ENCODE results near the gene SULT4A1.
"Not testable (repeated sequence)": the region's sequence is repeated elsewhere in the genome, so short reads cannot be mapped to it uniquely, and the experiment has no call there.

Gene SULT4A1

GRCh38 chr22:43905681-43906080, 43.4 kb upstream of the SULT4A1 start:
- Histone ChIP-seq H3K9me3 (ENCODE audit: control insufficient read depth, low read length) (no peaks in the 10 kb centered on the region), H3K4me2 (ENCODE audit: low read length) (no peak overlapping the region), H3K4me3 (ENCODE audit: low read depth, low read length) (no peak overlapping the region), H3K36me3 (ENCODE audit: control insufficient read depth, insufficient read depth, low read length) (no peaks in the 10 kb centered on the region), H3K4me1 (no peaks in the 10 kb centered on the region), H3K9ac (no peak overlapping the region), H3K27ac (no peak overlapping the region), H3K79me2 (no peaks in the 10 kb centered on the region), H2AFZ (no peak overlapping the region), H3K27me3 (ENCODE audit: control insufficient read depth, insufficient read depth, low read length) (no peaks in the 10 kb centered on the region)
- TF ChIP-seq CTCF (IDR thresholded peaks at IDR 0.05) = no peak

DNA sequence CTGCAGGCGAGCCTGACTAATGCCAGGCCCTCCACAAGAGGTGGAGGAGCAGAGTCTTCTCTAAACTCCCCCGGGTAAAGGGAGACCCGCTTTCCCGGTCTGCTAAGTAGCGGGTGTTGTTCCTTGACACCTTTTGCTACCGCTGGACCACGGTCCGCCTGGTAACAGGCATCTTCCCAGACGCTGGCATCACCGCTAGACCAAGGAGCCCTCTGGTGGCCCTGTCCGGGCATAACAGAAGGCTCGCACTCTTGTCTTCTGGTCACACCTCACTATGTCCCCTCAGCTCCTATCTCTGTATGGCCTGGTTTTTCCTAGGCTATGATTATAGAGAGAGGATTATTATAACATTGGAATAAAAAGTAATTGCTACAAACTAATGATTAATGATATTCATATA, 42.1 kb upstream of the SULT4A1 start:
- not testable (repeated sequence) for H3K4me3 ChIP-seq (ENCODE audit: low read depth, low read length); H2AFZ ChIP-seq; H3K9me3 ChIP-seq (ENCODE audit: control insufficient read depth, low read length); H3K79me2 ChIP-seq; H3K36me3 ChIP-seq (ENCODE audit: control insufficient read depth, insufficient read depth, low read length); H3K9ac ChIP-seq; H3K4me2 ChIP-seq (ENCODE audit: low read length); H3K27me3 ChIP-seq (ENCODE audit: control insufficient read depth, insufficient read depth, low read length); H3K4me1 ChIP-seq; H3K27ac ChIP-seq

DNA sequence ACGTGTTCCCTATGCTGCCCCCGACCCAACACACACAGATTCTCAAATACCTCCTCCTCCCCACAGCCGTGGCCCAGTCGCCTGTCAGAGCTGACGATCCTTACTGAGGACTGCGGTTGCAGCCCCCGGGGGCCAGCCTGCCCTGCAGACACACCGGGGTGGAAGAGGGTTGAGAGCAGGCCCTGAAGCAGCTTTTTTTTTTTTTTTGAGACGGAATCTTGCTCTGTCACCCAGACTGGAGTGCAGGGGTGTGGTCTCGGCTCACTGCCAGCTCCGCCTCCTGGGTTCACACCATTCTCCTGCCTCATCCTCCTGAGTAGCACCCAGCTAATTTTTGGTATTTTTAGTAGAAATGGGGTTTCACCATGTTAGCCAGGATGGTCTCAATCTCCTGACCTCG, 40.7 kb upstream of the SULT4A1 start:
- H3K27me3 ChIP-seq (ENCODE audit: control insufficient read depth, insufficient read depth, low read length); H3K9ac ChIP-seq; H2AFZ ChIP-seq; H3K36me3 ChIP-seq (ENCODE audit: control insufficient read depth, insufficient read depth, low read length); H3K4me2 ChIP-seq (ENCODE audit: low read length); H3K4me1 ChIP-seq; H3K27ac ChIP-seq; H3K4me3 ChIP-seq (ENCODE audit: low read depth, low read length); H3K79me2 ChIP-seq; H3K9me3 ChIP-seq (ENCODE audit: control insufficient read depth, low read length): not testable (repeated sequence)

DNA sequence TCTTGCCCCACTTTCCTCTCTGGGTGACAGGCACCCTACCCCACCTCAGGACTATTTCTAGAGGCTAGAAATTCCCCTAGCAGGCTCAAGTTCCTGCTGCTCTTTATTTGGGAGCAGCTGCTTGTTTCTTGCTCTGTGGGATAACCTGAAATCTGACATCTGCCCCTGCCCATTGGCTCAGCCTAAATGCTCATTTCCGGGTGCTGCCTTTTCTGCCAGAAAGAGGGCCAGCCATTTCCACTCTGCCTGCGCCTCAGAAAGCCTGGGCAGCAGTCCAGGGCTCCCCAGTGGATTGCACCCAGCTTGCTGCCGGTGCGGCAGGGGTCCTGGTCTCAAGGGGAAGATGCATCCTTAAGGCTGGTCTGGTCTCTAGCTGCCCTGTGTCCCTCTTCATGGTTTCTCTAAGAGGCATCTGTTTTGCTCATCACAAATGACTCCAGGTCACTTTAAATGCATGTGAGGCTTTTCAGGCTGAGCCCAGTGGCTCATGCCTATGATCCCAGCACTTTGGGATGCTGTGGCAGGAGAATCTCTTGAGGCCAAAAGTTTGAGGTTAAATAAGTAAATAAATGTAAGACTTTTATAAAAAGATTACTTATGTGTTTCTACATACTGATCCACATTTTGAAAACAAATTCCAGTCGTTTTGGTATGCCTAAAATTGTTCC, 39.8 kb upstream of the SULT4A1 start:
- Histone ChIP-seq H3K36me3 (ENCODE audit: control insufficient read depth, insufficient read depth, low read length) (no peaks in the 10 kb centered on the region), H3K9ac (no peak overlapping the region), H3K4me1 (no peaks in the 10 kb centered on the region), H3K4me2 (ENCODE audit: low read length) (no peak overlapping the region), H2AFZ (no peak overlapping the region), H3K79me2 (no peaks in the 10 kb centered on the region), H3K9me3 (ENCODE audit: control insufficient read depth, low read length) (no peaks in the 10 kb centered on the region), H3K4me3 (ENCODE audit: low read depth, low read length) (no peak overlapping the region), H3K27ac (no peak overlapping the region), H3K27me3 (ENCODE audit: control insufficient read depth, insufficient read depth, low read length) (no peaks in the 10 kb centered on the region)
- no peak for TF ChIP-seq CTCF (IDR thresholded peaks at IDR 0.05)

DNA sequence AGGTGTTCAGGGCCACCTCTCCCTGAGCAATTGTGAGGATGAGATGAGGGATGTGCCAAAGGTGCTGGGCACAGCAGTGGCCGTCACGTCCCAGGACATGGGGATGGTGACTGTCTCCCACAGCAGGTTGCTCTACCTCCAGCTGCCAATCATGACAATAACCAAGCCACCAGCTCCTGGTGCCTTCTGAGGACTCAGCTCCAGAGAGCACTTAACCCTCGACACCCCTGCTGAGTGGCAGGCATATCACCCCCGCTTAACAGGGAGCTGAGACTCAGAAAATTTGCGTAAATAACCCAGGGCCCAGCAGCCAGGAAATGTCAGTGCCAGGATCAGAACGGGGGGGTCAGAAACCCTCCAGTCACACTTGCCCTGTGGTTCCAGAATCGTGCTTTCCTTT, 37.9 kb upstream of the SULT4A1 start:
- H3K9me3 ChIP-seq (ENCODE audit: control insufficient read depth, low read length) = no peaks in the 10 kb centered on the region
- H3K4me3 ChIP-seq (ENCODE audit: low read depth, low read length) = no peak overlapping the region
- no peak overlapping the region for H3K4me2 ChIP-seq (ENCODE audit: low read length)
- no peak for TF ChIP-seq CTCF (IDR thresholded peaks at IDR 0.05)
- no peaks in the 10 kb centered on the region for H3K4me1 ChIP-seq
- H3K27ac ChIP-seq = no peak overlapping the region
- no peaks in the 10 kb centered on the region for H3K27me3 ChIP-seq (ENCODE audit: control insufficient read depth, insufficient read depth, low read length)
- H3K36me3 ChIP-seq (ENCODE audit: control insufficient read depth, insufficient read depth, low read length) = no peaks in the 10 kb centered on the region
- H3K79me2 ChIP-seq = no peaks in the 10 kb centered on the region
- no peak overlapping the region for H3K9ac ChIP-seq
- H2AFZ ChIP-seq = no peak overlapping the region

- TF ChIP-seq CTCF (IDR thresholded peaks at IDR 0.05) = no peak
- no peak overlapping the region for H2AFZ ChIP-seq
- no peaks in the 10 kb centered on the region for H3K9me3 ChIP-seq (ENCODE audit: control insufficient read depth, low read length)
- no peaks in the 10 kb centered on the region for H3K79me2 ChIP-seq
- no peaks in the 10 kb centered on the region for H3K4me1 ChIP-seq
- H3K27me3 ChIP-seq (ENCODE audit: control insufficient read depth, insufficient read depth, low read length) = no peaks in the 10 kb centered on the region
- no peaks in the 10 kb centered on the region for H3K36me3 ChIP-seq (ENCODE audit: control insufficient read depth, insufficient read depth, low read length)
- H3K4me3 ChIP-seq (ENCODE audit: low read depth, low read length) = no peak overlapping the region
- H3K9ac ChIP-seq = no peak overlapping the region
- H3K4me2 ChIP-seq (ENCODE audit: low read length) = no peak overlapping the region
- no peak overlapping the region for H3K27ac ChIP-seq
These were observed 35.5 kb upstream of the SULT4A1 start for GRCh38 chr22:43897751-43898261.
